Renal cortex interstitium (tissue), 15 donors: ENCODE results near the gene BRPF3. TPM values are rescaled to one million over a fixed set of nuclear protein-coding genes. Genes with fewer than 3 reads are reported as not detected.

Source experiments
- DNase-seq, 11 donors: peaks; one replicate each; pipeline ENCODE4 v3.0.0-alpha.2; 2013; ENCODE audit warnings: low read depth in 9 of 11, low spot score in 4 of 11; ENCODE audit errors: extremely low read depth in 1 of 11
- long read RNA-seq, 16 experiments: transcript quantifications; one replicate each; lab custom pipeline, GENCODE V29; 2026
- polyA plus RNA-seq, 3 donors: library from polyadenylated mRNA; unstranded; fragments of 120-200 nt; gene quantifications; one replicate each; pipeline ENCODE4 v1.2.1, GENCODE V29; 2013; ENCODE audit not compliant: insufficient read length in 3 of 3

BRPF3 gene
- polyA plus RNA-seq = 10 to 100 TPM; 49.6 to 51.4 (median 50.6) TPM
- long read RNA-seq, donor 1, partial matches to known transcripts = 12 of 12 reads
- long read RNA-seq, donor 1, other reads (novel, unspliced or antisense) = 0 of 12 reads
- long read RNA-seq, donor 2, full-length matches to known transcripts = 2 of 7 reads
- long read RNA-seq, donor 2, partial matches to known transcripts = 5 of 7 reads
- long read RNA-seq, donor 2, other reads (novel, unspliced or antisense) = 0 of 7 reads
- long read RNA-seq, donor 3, partial matches to known transcripts = 8 of 8 reads
- long read RNA-seq, donor 3, other reads (novel, unspliced or antisense) = 0 of 8 reads
- long read RNA-seq, donor 4, full-length matches to known transcripts = 1 of 8 reads
- long read RNA-seq, donor 4, partial matches to known transcripts = 7 of 8 reads
- long read RNA-seq, donor 4, other reads (novel, unspliced or antisense) = 0 of 8 reads
- long read RNA-seq, donor 5 = 0 reads
- long read RNA-seq, donor 6, partial matches to known transcripts = 14 of 14 reads
- long read RNA-seq, donor 6, other reads (novel, unspliced or antisense) = 0 of 14 reads
- long read RNA-seq, donor 7 = 0 reads
- long read RNA-seq, donor 8 = 0 reads
- long read RNA-seq, donor 9, full-length matches to known transcripts = 1 of 7 reads
- long read RNA-seq, donor 9, partial matches to known transcripts = 6 of 7 reads
- long read RNA-seq, donor 9, other reads (novel, unspliced or antisense) = 0 of 7 reads
- long read RNA-seq, donor 10, full-length matches to known transcripts = 3 of 21 reads
- long read RNA-seq, donor 10, partial matches to known transcripts = 18 of 21 reads
- long read RNA-seq, donor 10, other reads (novel, unspliced or antisense) = 0 of 21 reads
- long read RNA-seq, donor 11, partial matches to known transcripts = 8 of 9 reads
- long read RNA-seq, donor 11, other reads (novel, unspliced or antisense) = 0 of 9 reads
- long read RNA-seq, donor 12, partial matches to known transcripts = 10 of 10 reads
- long read RNA-seq, donor 12, other reads (novel, unspliced or antisense) = 0 of 10 reads
- long read RNA-seq, donor 13 = 0 reads
- long read RNA-seq, donor 14, full-length matches to known transcripts = 1 of 10 reads
- long read RNA-seq, donor 14, partial matches to known transcripts = 9 of 10 reads
- long read RNA-seq, donor 14, other reads (novel, unspliced or antisense) = 0 of 10 reads
- long read RNA-seq, donor 15, full-length matches to known transcripts = 1 of 1 reads
- long read RNA-seq, donor 15, partial matches to known transcripts = 0 of 1 reads
- long read RNA-seq, donor 15, other reads (novel, unspliced or antisense) = 0 of 1 reads
- long read RNA-seq, donor 16, full-length matches to known transcripts = 3 of 52 reads
- long read RNA-seq, donor 16, partial matches to known transcripts = 49 of 52 reads
- long read RNA-seq, donor 16, other reads (novel, unspliced or antisense) = 0 of 52 reads

GRCh38 chr6:36196113-36196879 lies at the start of gene BRPF3:
Gene BRPF3, plus strand, starts transcription at chr6:36196744. Its CDS starts 3,579 bp downstream, at chr6:36200323.
- peak; percentile 54 to 75 (median 69) for DNase-seq

DNA sequence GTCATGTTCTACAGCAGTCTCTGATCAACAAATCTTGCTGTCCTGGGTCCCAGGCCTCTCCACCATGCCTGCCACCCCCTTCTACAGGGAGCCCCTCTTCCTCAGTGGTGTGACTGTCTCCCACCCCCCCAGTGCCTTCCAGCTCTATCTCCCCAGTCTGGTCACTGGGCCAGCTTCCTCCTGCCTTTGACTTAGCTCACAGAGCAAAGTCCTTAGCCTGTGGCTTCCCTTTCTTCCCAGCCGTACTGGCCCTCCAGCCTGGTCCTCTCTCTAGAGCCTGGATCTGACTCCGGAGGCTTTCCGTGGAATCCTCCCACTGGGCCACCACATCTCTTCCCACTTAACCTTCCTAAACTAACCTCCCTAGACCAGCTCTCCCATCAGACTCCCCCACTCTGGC lies 49.2 kb upstream of the BRPF3 start:
- DNase-seq = no peak

DNA sequence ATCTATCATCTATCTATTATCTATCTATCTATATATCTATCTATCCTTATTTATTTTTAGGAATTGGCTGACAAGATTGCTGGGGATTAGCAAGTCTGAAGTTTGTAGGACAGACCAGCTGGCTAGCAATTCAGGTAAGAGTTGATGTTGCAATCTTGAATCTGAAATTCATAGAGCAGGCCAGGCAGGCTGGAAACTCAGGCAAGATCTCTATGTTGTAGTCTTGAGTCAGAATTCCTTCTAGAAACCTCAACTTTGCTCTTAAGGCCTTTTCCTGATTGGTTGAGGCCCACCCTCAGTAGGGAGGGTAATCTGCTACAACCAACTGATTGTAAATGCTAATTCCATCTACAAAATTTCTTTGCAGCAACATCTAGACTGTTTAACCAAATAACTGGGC lies 47.1 kb upstream of the BRPF3 start:
- DNase-seq = no peak

DNA sequence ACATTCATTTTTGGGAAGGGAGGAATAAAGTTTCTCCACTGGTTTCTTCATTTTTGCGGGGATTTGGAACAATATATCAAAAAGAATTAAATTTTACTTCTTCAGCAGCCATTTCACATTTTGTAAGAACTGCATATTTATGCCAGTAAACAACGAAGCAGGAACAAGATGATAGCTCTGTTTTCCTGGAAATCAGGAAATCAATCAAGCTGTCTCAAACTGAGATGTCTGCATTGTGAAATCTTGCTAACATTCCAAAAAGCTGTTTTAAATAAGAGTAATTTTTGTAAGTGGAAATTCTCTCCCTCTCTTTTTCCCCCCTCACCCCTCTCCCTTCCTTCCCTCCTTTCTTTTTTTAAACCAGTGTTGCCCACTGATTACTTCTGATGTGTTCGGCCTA lies 46.3 kb upstream of the BRPF3 start:
- DNase-seq = no peak

- no peak for DNase-seq
These were observed 42.3 kb upstream of the BRPF3 start for GRCh38 chr6:36154286-36154685.

GRCh38 chr6:36155662-36156061 lies 40.9 kb upstream of the BRPF3 start:
- DNase-seq = no peak

DNA sequence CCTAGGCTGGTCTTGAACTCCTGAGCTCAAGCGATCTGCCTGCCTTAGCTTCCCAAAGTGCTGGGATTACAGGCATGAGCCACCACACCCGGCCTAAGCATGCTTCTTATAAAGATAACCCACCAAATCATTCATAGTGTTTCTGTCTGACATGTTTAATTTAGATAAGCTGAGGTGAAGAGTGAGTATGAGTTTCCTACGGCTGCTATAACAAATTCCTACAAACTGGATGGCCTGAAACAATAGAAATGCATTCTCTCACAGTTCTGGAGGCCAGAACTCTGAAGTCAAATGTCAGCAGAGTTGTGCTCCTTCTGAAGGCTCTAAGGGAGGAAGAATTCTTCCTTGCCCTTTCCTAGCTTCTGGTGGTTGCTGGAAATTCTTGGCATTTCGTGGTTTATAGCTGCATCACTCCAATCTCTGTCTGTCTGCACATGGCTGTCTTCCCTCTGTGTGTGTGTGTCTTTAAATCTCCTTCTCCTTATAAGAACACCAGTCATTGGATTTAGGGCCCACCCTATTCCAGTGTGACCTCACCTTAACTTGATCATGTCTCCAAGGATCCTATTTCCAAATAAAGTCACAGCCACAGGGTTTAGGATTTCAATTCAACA lies 36.3 kb upstream of the BRPF3 start:
- DNase-seq = no peak

DNA sequence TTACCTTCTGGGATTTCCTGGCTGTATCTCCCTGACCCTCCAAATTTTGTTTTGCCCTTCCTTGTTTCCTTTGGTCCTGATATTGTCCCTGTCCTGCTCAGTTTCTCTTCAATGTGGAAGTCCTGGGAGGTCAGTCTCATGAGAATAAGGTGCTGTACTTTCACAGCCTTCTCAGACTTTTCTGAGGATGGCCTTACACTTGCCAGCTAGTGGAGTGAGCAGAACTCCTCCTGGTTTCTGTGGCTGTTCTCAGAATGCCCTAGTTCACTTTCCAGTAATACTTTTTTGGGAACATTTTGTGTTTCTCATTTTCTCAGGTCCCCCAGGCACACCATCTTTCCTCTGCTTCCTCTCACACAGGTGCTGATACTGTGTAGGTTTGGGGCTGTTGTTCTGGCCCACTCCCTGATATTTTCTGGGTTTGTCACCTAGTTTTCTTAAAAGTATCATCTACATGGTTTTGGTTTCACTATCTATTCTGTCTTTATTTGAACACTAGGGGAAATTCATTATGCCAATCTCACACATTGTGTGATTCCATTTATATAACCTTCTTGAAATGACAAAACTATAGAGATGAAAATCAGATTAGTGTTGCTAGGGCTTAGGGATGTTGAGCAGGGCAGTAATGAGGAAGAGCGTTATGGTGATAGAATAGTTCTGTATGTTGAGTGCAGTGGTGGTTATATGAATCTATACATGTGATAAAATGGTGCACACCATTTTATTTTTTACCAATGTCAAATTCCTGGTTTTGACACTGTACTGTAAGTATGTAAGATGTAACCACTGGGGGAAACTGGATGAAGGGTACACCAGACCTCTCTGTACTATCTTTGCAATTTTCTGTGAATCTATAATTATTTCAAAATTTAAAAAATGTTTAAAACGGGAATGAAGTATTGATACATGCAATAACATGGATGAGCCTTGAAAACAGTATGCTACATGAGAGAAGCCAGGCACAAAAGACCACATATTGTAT lies 27.2 kb upstream of the BRPF3 start:
- no peak for DNase-seq

- DNase-seq = no peak
These were observed 25.8 kb upstream of the BRPF3 start for GRCh38 chr6:36170704-36171103.

GRCh38 chr6:36171573-36171972 lies 25.0 kb upstream of the BRPF3 start:
- DNase-seq = no peak

DNA sequence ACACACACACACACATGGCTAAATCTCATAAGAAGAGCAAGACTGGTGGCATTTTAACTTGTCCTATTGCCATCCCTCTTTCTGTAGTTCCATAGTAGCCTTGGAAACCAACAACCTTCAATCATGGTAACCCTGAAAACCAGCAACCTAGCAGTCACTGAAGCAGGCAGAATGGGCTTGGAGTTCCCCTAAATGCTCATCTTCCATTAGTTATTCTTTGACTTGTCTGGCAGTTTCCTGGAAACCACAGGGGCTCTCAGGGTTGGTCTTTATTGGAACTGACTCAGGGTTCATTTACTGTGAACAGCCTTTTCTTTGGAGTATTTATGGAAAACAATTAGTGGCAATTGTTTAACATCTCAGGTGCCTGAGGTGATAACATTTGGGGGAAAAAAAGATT lies 19.4 kb upstream of the BRPF3 start:
- no peak for DNase-seq

GRCh38 chr6:36178544-36178943 lies 18.0 kb upstream of the BRPF3 start:
- no peak for DNase-seq

DNA sequence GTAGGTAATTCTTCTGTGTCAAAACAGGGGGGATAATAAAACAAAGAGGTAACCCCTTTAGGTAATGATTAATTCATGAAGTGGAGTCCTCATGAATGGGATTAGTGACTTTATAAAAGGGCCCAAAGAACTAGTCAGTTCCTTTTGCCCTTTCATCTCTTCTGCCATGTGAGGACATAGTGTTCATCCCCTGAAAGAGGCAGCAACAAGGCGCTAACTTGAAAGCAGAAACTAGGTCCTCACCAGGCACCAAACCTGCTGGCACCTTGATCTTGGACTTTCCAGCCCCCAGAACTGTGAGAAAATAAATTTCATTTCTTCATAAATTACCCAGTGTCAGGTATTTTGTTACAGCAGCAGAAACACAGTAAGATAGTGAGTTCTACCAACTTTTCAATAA lies 16.4 kb upstream of the BRPF3 start:
- no peak for DNase-seq

DNA sequence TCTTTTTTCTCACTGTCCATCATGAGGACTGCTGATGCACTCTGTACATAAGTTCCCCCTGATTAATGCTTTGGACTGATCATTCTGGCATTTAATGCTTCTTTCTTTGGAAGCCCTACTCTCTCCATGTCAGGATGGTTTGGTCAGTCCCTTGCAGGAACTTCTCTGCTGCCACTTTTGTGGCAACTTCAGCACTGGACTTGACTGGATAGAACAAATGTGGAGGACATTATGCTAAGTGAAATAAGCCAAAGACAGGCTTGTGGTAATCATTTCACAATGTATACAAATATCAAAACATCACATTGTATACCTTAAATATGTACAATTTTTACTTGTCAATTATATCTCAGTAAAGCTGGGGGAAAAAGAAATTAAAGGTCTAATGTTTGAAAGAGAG lies 12.2 kb upstream of the BRPF3 start:
- no peak for DNase-seq

- DNase-seq = no peak
These were observed 10.3 kb upstream of the BRPF3 start for GRCh38 chr6:36186199-36186598.

- DNase-seq = no peak
These were observed 9.1 kb upstream of the BRPF3 start for GRCh38 chr6:36187446-36187845.
